RPMI7951 (cell line): Measurements from ENCODE around the gene CCDC88C. TPM values are rescaled to one million over a fixed set of nuclear protein-coding genes. Genes with fewer than 3 reads are reported as not detected.

ENCODE experiments used
- DNase-seq: peaks from one replicate; pipeline ENCODE4 v3.0.0-alpha.2; 2012; ENCODE audit warnings: low read depth
- total RNA-seq: library from RNA; depleted of rRNA; stranded (reverse); fragments of >200 nt; shearing (Covaris generic); gene quantifications from 2 replicates; pipeline ENCODE4 v1.2.3, GENCODE V29; 2014

The CCDC88C gene
- total RNA-seq, 1 experiment from 2014 or later, result 0.12 TPM

- no peak for DNase-seq
Measured at GRCh38 chr14:91330096-91330696, 87.4 kb downstream of the CCDC88C start.

- DNase-seq, result no peak
Measured at GRCh38 chr14:91329486-91330014, 88.1 kb downstream of the CCDC88C start.

DNA sequence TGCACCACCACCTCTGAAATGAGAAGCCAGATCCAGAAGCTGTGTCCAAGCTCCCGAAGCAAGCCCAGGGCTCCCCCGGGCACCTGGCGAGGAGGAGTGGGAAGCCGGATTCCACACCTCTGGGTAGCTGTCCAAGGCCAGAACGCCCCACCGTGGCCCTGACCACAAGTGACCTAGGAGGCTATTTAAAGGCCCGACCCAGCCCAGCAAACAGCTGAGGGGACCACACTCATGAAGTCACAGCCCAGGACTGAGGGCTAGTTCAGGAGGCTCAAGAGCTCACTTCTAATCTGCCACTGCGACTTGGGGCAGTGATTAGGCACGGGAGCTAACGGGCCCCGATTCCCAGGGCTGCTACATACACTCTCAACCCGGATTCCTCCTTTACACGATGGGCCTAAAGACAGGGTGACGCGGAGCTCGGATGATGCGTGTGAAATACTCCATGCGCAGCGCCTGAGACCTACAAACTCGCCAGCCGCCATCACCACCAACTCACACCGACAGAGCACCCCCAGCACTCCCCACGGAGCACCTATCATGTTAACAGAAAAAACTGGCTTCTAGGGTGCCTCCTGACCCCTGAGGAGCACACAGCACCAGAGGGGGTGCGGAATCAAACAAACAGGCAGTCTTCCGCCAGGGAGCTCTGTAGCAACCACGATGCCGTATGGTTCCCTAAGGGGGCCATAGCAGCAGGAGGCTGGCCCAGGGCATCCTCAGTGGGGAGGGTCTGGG lies 89.1 kb downstream of the CCDC88C start:
- no peak for DNase-seq

- DNase-seq, result no peak
Measured at GRCh38 chr14:91327661-91328312, 89.8 kb downstream of the CCDC88C start.

DNA sequence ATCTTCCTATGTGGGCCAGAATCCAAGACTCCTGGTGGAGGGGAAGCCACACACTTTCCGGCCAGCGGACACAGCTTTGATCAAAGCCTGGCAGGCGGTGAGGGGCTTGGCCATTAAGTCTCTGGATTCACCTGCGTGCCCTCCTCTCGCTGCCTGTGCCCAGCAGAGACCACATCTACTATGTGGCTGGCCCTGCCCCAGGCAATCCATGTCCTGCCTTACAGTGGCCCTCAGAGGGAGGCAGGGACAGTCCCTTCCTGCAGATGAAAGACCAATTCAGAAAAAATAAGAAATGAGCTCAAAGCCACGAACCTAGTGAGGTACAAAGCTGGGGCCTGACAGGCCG lies 90.4 kb downstream of the CCDC88C start:
- DNase-seq, result no peak

GRCh38 chr14:91326514-91327249 lies 90.9 kb downstream of the CCDC88C start:
- DNase-seq, result no peak

- no peak for DNase-seq
Measured at GRCh38 chr14:91324606-91325575, 92.7 kb downstream of the CCDC88C start.

DNA sequence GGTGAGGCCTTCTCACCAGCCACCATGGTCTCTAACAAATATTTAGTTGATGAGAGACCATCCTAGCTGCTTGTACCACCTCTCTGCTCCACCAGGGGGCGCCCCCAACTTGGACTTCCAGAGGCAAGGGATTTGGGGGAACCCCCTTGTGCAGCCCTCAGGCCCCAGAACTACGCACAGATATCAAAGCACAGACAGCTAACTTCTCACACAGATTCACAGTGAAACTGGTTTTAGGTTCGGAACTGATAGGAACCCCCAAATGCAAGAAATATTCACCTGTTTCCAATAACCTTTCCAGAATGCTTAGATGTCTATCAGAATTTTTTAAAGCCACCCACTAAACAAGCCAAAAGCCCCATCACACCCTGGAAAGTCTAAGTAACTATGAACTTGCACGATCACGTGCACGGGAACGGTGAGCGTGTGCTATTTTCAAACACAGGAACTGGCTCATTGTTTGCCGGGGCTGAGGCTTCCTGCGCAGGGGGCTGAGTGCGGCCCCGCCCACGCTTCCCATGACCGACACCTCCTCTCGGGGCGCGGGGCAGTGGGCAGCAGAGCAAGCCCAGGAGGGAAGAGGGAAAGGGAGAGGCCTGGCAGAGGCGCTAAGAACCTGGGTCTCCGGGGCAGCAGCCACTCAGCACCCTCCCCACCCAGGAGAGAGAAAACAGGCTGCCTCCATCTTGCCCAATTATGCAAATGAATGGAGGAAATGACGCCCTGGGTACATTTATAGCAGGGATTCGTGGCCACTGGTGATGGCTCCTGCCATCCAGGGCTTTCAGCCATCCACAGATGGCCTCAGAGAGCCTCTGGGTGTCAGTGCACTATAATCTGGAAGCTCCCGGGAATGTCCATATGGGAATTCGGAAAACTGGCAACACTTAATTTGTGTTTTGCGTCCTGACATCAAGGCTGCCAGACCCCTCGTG lies 93.7 kb downstream of the CCDC88C start:
- DNase-seq, result peak; percentile 53

- no peak for DNase-seq
Measured at GRCh38 chr14:91323031-91323430, 94.6 kb downstream of the CCDC88C start.

DNA sequence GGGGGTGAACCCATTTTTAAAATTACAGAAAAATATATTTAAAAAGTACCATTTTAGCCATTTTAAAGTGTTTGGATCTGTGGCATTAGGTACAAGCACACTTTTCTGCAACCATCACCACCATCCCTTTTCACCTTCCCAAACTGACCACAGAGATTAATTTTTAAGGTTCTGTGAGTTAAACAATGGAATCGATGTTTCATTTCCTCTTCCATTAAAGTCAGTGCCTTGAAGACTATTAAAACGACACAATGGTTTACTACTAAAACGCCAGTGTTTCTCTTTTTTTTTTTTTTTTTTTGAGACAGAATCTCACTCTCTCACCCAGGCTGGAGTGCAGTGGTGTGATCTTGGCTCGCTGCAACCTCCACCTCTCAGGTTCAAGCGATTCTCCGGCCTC lies 95.0 kb downstream of the CCDC88C start:
- no peak for DNase-seq

DNA sequence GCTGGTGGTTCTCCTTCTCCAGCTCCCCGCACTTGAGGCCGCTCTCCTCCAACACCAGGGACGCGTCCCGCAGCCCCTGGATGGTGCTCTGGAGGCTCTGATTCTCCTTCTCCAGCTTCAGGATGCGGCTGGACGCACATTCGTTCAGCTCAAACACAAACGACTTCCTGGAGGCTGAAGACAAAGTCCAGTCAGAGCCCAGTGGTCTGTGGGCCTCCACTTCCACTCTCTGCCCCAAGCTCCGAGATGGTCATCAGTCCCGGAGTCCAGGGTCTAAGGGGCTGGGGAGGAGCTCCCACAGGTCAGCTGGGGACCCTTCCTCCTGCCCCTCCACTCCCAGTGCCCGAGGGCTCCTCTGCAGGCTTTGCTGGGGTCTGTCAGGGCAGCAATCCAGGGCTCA lies 96.5 kb downstream of the CCDC88C start:
- no peak for DNase-seq

- DNase-seq, result no peak
Measured at GRCh38 chr14:91320266-91320665, 97.4 kb downstream of the CCDC88C start.

GRCh38 chr14:91318911-91319310 lies 98.7 kb downstream of the CCDC88C start:
- DNase-seq, result no peak

DNA sequence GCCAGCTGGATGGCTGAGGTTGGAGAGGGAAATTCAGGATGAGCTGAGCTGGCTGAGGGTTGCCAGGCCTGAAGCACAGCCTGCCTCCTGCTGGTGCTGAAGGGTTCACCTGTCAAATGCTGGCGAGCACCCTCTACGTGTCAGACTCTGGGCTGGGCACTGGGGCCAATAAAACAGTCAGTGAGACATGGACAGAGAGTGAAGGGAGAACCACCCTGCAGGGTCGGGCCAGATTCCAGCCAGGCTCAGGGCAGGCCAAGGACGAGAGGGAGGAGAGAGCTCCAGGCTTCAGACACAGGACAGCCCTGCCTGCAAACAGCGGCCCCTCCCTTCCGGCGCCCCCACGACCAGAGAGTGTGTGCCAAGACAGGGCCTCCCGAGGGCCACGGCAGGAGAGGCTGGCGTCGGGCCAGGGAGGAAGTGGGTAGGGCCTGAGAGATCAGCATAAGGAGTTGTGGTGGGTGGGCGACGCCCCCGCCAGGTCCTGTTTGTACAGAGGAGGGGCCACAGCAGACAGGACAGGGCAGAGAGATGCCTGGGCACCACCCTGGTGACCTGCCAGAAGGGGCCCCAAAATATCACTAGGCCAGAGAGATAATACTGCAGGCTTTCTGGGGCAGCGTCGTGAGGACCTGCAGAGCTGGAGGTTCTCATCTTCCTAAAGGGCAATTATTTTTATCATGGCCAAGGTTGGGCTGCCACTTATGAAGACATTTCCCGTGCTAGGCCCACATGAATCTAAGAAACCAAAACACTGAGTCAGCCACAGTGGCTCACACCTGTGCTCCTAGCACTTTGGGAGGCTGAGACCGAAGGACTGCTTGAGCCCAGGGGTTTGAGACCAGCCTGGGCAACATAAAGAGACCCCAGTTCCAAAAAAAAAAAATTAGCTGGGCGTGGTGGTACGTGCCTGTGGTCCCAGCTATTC lies 100.0 kb downstream of the CCDC88C start:
- peak; percentile 11 for DNase-seq

- no peak for DNase-seq
Measured at GRCh38 chr14:91316761-91317160, 100.9 kb downstream of the CCDC88C start.

- DNase-seq, result no peak
Measured at GRCh38 chr14:91315844-91316267, 101.8 kb downstream of the CCDC88C start.

DNA sequence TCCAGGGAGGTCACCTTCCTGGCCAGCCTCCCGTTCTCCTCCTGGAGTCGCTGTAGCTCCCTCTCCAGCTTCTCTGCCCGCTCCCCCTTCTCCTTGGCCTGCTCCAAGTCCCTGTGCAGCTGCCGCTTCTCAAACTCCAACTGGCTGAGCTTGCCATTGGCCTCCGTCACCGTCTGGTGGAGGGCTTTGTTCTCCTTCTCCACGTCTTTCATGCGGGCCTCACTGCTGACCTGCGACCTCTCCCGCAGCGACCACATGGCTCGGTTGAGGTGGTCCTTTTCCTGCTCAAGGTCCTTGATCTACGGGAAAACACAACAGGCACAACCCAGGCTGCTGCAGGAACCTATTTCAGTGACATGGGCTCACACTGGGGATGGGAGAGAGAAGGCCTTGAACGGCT lies 103.8 kb downstream of the CCDC88C start:
- DNase-seq, result no peak

DNA sequence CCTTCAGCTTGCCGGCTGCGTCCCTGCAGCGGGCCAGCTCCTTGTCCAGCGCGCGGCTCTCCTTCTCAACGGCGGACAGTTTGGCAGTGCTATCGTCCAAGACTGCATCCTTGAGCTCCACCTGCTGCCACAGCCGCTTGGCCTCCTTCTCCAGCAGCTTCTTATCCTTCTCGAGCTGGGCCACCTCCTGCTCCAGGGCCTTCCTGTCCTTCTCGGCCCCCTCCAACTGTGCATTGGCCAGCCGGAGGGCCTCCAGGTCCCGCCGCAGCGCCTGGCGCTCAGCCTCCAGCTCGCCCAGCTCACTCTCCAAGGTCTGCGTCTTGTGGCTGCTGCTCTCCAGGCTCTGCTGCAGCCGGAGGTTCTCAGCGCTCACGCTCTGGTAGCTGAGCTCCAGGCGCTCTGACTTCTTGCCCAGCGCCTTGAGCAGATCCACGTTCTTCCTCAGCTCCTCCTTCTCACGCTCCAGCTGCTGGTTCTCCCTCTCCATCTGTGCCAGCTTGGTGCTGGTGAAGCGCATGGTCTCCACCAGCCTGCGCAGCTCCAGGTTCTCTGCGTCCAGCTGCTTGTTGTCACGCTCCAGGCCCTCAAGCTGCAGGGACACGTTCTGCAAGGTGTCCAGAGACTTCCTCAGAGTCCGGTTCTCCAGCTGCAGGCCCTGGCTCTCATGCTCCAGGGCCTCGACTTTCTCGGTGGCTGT lies 104.3 kb downstream of the CCDC88C start:
- DNase-seq, result no peak
